ENCODE measurements around the gene PPP1R13B. TPM values are rescaled to one million over a fixed set of nuclear protein-coding genes. Genes with fewer than 3 reads are reported as not detected.

The PPP1R13B gene
- total RNA-seq, 1 experiment from 2014 or later, result 17.8 TPM

DNA sequence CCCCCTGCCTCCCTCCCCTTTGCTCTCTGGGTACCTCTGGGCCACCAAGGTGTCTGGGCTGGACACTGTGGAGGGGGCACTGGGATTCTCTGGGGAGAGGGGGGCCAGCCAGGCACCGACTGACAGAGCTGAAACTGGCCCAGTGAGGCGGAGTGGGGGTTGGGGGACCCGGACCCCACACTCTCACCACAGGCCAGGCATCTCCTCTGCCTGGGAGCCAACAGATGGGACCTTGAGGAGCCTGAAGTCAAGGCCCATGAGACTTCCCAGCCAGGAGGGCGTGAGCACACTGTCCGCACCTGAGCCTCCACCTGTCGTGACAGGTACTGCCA is 39.8 kb upstream of the PPP1R13B start:
- H3K9me2 ChIP-seq (ENCODE audit: insufficient read depth), result no peaks in the 10 kb centered on the region
- ATAC-seq (no peak), DNase-seq (ENCODE audit: low read depth, low spot score) (no peak)
- no TSS peak for BruUV-seq (replicated peaks)
- H3K9ac ChIP-seq (ENCODE audit: low read length), result no peak overlapping the region
- peaks cover 26 to 47% of the 10 kb centered on the region in 2 experiments for H3K4me1 ChIP-seq (ENCODE audit: control insufficient read depth in 1 of 2, insufficient read depth in 2 of 2, low read length in 2 of 2)
- H3K4me2 ChIP-seq (ENCODE audit: low read length), result no peak overlapping the region
- H3K9me3 ChIP-seq (ENCODE audit: control insufficient read depth in 1 of 2, insufficient read depth in 1 of 2, low read depth in 1 of 2, low read length in 2 of 2), result no peaks in the 10 kb centered on the region
- no peak overlapping the region for H2AFZ ChIP-seq (ENCODE audit: low read depth, low read length, poor library complexity, severe bottlenecking)
- RAD21 ChIA-PET (ENCODE audit: low non-redundant PET in 1 of 2, low total read pairs in 2 of 2, uncharacterized antibody in 2 of 2, unreplicated experiment in 2 of 2), result no interaction called here
- CTCF ChIA-PET, result interaction anchor here (5.6 kb wide), 1 partner anchor 14 kb away, joined by 30 read pairs; no protein-coding TSS in a partner anchor
- no peak overlapping the region for H3K4me3 ChIP-seq (replicated peaks in 1 of 2; ENCODE audit: low read depth in 1 of 2, low read length in 2 of 2)
- H3K27ac ChIP-seq (ENCODE audit: low read depth, low read length), result no peak overlapping the region
- POLR2A ChIA-PET, result no interaction called here
- no peaks in the 10 kb centered on the region for H3K79me2 ChIP-seq (ENCODE audit: insufficient read depth, low read length)
- no peaks in the 10 kb centered on the region for H3K27me3 ChIP-seq (ENCODE audit: insufficient read depth, low read length)
- TF ChIP-seq SRF (IDR thresholded peaks at IDR 0.05; ENCODE audit: low read depth), result no peak
- TF ChIP-seq EZH2 (IDR thresholded peaks at IDR 0.05), result no peak
- no peak for TF ChIP-seq POLR2AphosphoS5 (IDR thresholded peaks at IDR 0.05; ENCODE audit: low read depth, low read length)
- TF ChIP-seq CEBPB (IDR thresholded peaks at IDR 0.05; ENCODE audit: low read depth), result no peak
- TF ChIP-seq SP1 (IDR thresholded peaks at IDR 0.05; ENCODE audit: low read depth), result no peak
- TF ChIP-seq CBX3 (IDR thresholded peaks at IDR 0.05; ENCODE audit: low read depth), result no peak
- TF ChIP-seq EGR1 (IDR thresholded peaks at IDR 0.05; ENCODE audit: low read depth), result no peak
- TF ChIP-seq EZH2phosphoT487 (IDR thresholded peaks at IDR 0.05; ENCODE audit: borderline replicate concordance), result no peak
- TF ChIP-seq, protein P1, sequence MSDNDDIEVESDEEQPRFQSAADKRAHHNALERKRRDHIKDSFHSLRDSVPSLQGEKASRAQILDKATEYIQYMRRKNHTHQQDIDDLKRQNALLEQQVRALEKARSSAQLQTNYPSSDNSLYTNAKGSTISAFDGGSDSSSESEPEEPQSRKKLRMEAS (IDR thresholded peaks at IDR 0.05), result no peak
- TF ChIP-seq SIN3A (IDR thresholded peaks at IDR 0.05; ENCODE audit: low read depth), result no peak
- no peak for TF ChIP-seq TCF7L2 (IDR thresholded peaks at IDR 0.05; ENCODE audit: borderline replicate concordance, extremely low read depth, insufficient read depth, insufficient read length)
- TF ChIP-seq, protein P2, sequence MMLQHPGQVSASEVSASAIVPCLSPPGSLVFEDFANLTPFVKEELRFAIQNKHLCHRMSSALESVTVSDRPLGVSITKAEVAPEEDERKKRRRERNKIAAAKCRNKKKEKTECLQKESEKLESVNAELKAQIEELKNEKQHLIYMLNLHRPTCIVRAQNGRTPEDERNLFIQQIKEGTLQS (IDR thresholded peaks at IDR 0.05), result no peak
- no peak for TF ChIP-seq ZFX (IDR thresholded peaks at IDR 0.05)
- TF ChIP-seq RAD21 (IDR thresholded peaks at IDR 0.05; ENCODE audit: low read depth), result no peak
- TF ChIP-seq, protein P3, sequence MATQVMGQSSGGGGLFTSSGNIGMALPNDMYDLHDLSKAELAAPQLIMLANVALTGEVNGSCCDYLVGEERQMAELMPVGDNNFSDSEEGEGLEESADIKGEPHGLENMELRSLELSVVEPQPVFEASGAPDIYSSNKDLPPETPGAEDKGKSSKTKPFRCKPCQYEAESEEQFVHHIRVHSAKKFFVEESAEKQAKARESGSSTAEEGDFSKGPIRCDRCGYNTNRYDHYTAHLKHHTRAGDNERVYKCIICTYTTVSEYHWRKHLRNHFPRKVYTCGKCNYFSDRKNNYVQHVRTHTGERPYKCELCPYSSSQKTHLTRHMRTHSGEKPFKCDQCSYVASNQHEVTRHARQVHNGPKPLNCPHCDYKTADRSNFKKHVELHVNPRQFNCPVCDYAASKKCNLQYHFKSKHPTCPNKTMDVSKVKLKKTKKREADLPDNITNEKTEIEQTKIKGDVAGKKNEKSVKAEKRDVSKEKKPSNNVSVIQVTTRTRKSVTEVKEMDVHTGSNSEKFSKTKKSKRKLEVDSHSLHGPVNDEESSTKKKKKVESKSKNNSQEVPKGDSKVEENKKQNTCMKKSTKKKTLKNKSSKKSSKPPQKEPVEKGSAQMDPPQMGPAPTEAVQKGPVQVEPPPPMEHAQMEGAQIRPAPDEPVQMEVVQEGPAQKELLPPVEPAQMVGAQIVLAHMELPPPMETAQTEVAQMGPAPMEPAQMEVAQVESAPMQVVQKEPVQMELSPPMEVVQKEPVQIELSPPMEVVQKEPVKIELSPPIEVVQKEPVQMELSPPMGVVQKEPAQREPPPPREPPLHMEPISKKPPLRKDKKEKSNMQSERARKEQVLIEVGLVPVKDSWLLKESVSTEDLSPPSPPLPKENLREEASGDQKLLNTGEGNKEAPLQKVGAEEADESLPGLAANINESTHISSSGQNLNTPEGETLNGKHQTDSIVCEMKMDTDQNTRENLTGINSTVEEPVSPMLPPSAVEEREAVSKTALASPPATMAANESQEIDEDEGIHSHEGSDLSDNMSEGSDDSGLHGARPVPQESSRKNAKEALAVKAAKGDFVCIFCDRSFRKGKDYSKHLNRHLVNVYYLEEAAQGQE (IDR thresholded peaks at IDR 0.05; ENCODE audit: low read depth), result no peak
- no peak for TF ChIP-seq JUND (IDR thresholded peaks at IDR 0.05)
- TF ChIP-seq, protein P4, sequence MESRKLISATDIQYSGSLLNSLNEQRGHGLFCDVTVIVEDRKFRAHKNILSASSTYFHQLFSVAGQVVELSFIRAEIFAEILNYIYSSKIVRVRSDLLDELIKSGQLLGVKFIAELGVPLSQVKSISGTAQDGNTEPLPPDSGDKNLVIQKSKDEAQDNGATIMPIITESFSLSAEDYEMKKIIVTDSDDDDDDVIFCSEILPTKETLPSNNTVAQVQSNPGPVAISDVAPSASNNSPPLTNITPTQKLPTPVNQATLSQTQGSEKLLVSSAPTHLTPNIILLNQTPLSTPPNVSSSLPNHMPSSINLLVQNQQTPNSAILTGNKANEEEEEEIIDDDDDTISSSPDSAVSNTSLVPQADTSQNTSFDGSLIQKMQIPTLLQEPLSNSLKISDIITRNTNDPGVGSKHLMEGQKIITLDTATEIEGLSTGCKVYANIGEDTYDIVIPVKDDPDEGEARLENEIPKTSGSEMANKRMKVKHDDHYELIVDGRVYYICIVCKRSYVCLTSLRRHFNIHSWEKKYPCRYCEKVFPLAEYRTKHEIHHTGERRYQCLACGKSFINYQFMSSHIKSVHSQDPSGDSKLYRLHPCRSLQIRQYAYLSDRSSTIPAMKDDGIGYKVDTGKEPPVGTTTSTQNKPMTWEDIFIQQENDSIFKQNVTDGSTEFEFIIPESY (IDR thresholded peaks at IDR 0.05; ENCODE audit: extremely low read depth, insufficient replicate concordance, low read length), result no peak
- TF ChIP-seq, protein P5, sequence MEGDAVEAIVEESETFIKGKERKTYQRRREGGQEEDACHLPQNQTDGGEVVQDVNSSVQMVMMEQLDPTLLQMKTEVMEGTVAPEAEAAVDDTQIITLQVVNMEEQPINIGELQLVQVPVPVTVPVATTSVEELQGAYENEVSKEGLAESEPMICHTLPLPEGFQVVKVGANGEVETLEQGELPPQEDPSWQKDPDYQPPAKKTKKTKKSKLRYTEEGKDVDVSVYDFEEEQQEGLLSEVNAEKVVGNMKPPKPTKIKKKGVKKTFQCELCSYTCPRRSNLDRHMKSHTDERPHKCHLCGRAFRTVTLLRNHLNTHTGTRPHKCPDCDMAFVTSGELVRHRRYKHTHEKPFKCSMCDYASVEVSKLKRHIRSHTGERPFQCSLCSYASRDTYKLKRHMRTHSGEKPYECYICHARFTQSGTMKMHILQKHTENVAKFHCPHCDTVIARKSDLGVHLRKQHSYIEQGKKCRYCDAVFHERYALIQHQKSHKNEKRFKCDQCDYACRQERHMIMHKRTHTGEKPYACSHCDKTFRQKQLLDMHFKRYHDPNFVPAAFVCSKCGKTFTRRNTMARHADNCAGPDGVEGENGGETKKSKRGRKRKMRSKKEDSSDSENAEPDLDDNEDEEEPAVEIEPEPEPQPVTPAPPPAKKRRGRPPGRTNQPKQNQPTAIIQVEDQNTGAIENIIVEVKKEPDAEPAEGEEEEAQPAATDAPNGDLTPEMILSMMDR (IDR thresholded peaks at IDR 0.05 in 2 of 3, conservative IDR thresholded peaks at IDR 0.05 in 1 of 3; ENCODE audit: borderline replicate concordance in 1 of 3, insufficient read depth in 1 of 3, low read depth in 2 of 3, low read length in 2 of 3), result no peak
- no peak for TF ChIP-seq ELF1 (IDR thresholded peaks at IDR 0.05; ENCODE audit: borderline replicate concordance, low read depth)
- TF ChIP-seq ZNF274 (IDR thresholded peaks at IDR 0.05; ENCODE audit: low read depth, low read length), result no peak
- no peaks in the 10 kb centered on the region for H4K20me1 ChIP-seq (ENCODE audit: insufficient read depth)
- no peaks in the 10 kb centered on the region for H3K36me3 ChIP-seq (ENCODE audit: control insufficient read depth in 1 of 2, insufficient read depth in 2 of 2, low read length in 2 of 2)
- intact Hi-C loops (cut with micrococcal nuclease), result no loop called here
